ENCODE measurements around the gene INTS14.

DNA sequence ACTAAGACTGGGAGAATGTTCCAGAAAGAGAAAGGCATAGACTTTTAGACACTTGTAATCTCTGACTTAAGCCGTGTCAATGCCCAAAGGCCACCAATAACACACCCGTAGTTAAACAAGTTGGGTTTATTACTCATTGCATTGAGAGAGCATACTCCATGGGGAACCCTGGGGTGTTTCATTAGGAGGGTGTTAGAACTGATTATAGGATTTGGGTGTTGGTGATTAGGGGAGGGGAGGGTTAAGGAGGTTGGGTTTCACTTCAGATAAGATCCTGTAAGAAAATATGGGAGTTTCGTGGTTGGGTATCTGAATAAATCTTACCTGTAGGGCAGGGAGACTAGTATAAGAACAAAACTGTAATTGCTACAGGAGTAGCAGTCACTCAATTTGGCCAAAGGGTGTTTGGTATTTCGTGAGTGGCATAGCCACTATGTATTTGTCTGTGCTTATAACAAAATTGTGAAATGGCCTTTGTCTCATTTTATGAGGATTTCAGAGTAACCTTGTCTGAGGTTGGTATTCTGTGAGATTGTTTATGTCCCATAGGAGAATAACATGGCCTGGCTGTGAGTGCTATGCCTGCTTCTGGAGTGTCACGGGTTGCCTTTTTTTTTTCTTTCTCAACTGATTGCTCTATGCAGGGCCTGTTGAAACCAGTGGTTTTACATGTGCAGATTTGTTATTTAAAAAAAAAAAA is 77.7 kb downstream of the INTS14 start:
- TF ChIP-seq, protein P1, sequence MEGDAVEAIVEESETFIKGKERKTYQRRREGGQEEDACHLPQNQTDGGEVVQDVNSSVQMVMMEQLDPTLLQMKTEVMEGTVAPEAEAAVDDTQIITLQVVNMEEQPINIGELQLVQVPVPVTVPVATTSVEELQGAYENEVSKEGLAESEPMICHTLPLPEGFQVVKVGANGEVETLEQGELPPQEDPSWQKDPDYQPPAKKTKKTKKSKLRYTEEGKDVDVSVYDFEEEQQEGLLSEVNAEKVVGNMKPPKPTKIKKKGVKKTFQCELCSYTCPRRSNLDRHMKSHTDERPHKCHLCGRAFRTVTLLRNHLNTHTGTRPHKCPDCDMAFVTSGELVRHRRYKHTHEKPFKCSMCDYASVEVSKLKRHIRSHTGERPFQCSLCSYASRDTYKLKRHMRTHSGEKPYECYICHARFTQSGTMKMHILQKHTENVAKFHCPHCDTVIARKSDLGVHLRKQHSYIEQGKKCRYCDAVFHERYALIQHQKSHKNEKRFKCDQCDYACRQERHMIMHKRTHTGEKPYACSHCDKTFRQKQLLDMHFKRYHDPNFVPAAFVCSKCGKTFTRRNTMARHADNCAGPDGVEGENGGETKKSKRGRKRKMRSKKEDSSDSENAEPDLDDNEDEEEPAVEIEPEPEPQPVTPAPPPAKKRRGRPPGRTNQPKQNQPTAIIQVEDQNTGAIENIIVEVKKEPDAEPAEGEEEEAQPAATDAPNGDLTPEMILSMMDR (IDR thresholded peaks at IDR 0.05), result no peak
- TF ChIP-seq POLR2A (IDR thresholded peaks at IDR 0.05), result no peak

All from heart left ventricle (tissue), 13 donors.